Mammary epithelial cell (primary cell): ENCODE data around the gene FIBCD1.

Experiments used
- EZH2 ChIP-seq: IDR thresholded peaks from 2 replicates; pipeline ENCODE4 v1.6.1; 2012; ENCODE audit warnings: low read length, inconsistent platforms, borderline replicate concordance
- TF ChIP-seq, protein P1 (sequence below), 2 donors: IDR thresholded peaks in 1 of 2; conservative IDR thresholded peaks in 1 of 2; 2 replicates each; pipeline ENCODE4 v1.5.1; 2011 to 2012; ENCODE audit warnings: inconsistent platforms in 2 of 2, low read length in 2 of 2, mild to moderate bottlenecking in 2 of 2, control low read depth in 1 of 2, low read depth in 1 of 2; ENCODE audit not compliant: insufficient read depth in 1 of 2; ENCODE audit errors: extremely low read depth in 1 of 2

DNA sequence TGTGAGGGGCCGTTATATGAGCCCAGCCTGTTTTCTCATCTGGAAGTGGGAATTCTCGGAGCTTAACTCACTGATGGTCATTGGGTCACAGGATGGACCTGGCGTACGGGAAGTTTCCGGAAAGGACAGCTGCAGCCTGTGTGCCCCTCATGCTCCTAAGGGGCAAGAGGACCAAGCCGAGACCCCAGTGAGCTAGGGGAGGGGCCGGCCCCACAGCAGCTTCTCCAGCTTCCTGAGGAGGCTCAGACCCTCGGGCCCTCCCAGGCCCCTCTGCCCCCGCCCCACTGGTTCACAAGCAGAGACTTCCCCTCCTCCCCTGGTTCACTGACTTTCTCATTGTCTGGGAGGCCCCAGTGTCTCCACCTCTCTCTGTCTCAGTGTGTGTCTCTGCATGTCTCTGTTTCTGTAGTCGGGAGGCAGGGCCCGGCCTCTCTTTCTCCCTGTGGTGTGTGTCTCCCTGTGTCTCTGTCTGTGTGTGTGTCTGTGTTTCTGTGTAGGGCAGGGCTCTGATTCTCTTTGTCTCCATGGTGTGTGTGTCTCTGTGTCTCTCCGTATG lies 32.3 kb upstream of the FIBCD1 start:
- TF ChIP-seq, protein P1, sequence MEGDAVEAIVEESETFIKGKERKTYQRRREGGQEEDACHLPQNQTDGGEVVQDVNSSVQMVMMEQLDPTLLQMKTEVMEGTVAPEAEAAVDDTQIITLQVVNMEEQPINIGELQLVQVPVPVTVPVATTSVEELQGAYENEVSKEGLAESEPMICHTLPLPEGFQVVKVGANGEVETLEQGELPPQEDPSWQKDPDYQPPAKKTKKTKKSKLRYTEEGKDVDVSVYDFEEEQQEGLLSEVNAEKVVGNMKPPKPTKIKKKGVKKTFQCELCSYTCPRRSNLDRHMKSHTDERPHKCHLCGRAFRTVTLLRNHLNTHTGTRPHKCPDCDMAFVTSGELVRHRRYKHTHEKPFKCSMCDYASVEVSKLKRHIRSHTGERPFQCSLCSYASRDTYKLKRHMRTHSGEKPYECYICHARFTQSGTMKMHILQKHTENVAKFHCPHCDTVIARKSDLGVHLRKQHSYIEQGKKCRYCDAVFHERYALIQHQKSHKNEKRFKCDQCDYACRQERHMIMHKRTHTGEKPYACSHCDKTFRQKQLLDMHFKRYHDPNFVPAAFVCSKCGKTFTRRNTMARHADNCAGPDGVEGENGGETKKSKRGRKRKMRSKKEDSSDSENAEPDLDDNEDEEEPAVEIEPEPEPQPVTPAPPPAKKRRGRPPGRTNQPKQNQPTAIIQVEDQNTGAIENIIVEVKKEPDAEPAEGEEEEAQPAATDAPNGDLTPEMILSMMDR (conservative IDR thresholded peaks at IDR 0.05 in 1 of 2, IDR thresholded peaks at IDR 0.05 in 1 of 2; ENCODE audit: extremely low read depth in 1 of 2, insufficient read depth in 1 of 2, low read depth in 1 of 2, low read length in 2 of 2) = no peak
- TF ChIP-seq EZH2 = no peak
